GM12878 (cell line): ENCODE measurements around the gene CD2BP2. TPM values are rescaled to one million over a fixed set of nuclear protein-coding genes. Genes with fewer than 3 reads are reported as not detected.

Experiments
- CTCF ChIP-seq, 3 experiments: IDR thresholded peaks in 2 of 3; conservative IDR thresholded peaks in 1 of 3; 2 replicates each; pipeline ENCODE4 v1.5.1; 2011; ENCODE audit warnings: low read depth in 3 of 3, low read length in 3 of 3, mild to moderate bottlenecking in 3 of 3, control low read depth in 2 of 3, moderate library complexity in 2 of 3, inconsistent platforms in 1 of 3, mixed read lengths in 1 of 3; ENCODE audit not compliant: control insufficient read depth in 2 of 3, insufficient read depth in 1 of 3; ENCODE audit errors: extremely low read depth in 1 of 3
- EGR1 ChIP-seq, 2 experiments: IDR thresholded peaks; 1 replicate in 1 of 2; 2 replicates in 1 of 2; pipeline ENCODE4 v1.6.1; 2011 to 2012; ENCODE audit warnings: low read depth in 2 of 2, low read length in 2 of 2, borderline replicate concordance in 1 of 2, mild to moderate bottlenecking in 1 of 2, moderate library complexity in 1 of 2
- LARP7 ChIP-seq: fragments of 450-650 bp; IDR thresholded peaks from 2 replicates; pipeline ENCODE4 v1.6.1; 2017; ENCODE audit warnings: mild to moderate bottlenecking
- MEF2B ChIP-seq: fragments of 450-650 bp; IDR thresholded peaks from 2 replicates; pipeline ENCODE4 v1.6.1; 2018; ENCODE audit warnings: mild to moderate bottlenecking, moderate library complexity; ENCODE audit not compliant: partially characterized antibody, poor library complexity, severe bottlenecking
- PKNOX1 ChIP-seq: fragments of 450-650 bp; IDR thresholded peaks from 2 replicates; pipeline ENCODE4 v1.6.1; 2016; ENCODE audit warnings: mild to moderate bottlenecking
- RAD51 ChIP-seq: fragments of 450-650 bp; IDR thresholded peaks from 2 replicates; pipeline ENCODE4 v1.6.1; 2016; ENCODE audit warnings: moderate library complexity, mild to moderate bottlenecking, inconsistent platforms
- RUNX3 ChIP-seq: IDR thresholded peaks from 2 replicates; pipeline ENCODE4 v1.6.1; 2012; ENCODE audit warnings: low read length, inconsistent platforms
- SRF ChIP-seq, 2 experiments: IDR thresholded peaks; 2 replicates each; pipeline ENCODE4 v1.6.1; 2011; ENCODE audit warnings: low read depth in 2 of 2, low read length in 2 of 2, mild to moderate bottlenecking in 1 of 2, moderate library complexity in 1 of 2
- YBX1 ChIP-seq: fragments of 450-650 bp; IDR thresholded peaks from 2 replicates; pipeline ENCODE4 v1.6.1; 2016; ENCODE audit warnings: antibody characterized with exemption
- polyA plus RNA-seq, 11 experiments: library from polyadenylated mRNA; depleted of rRNA in 4 of 11; unstranded in 6 of 11; stranded (reverse) in 5 of 11; fragments of >200 nt; fragmentation: Nextera tagmentation in 4 of 11; fragmentation: Illumina TruSeq in 1 of 11; extraction: Ambion mirVana in 4 of 11; extraction: Trizol in 1 of 11; gene quantifications; 1 replicate in 1 of 11; 2 replicates in 10 of 11; pipeline versions ENCODE4 v1.2.1 to v1.2.3, GENCODE V29; 2011 to 2016; ENCODE audit warnings: inconsistent platforms in 2 of 11, missing spikeins in 2 of 11, low read depth in 1 of 11
- total RNA-seq, 4 experiments: library from RNA; depleted of rRNA in 3 of 4; stranded (reverse); fragments of >200 nt in 3 of 4; fragmentation: Illumina TruSeq in 1 of 4; extraction: Trizol in 1 of 4; gene quantifications; 2 replicates each; pipeline versions ENCODE4 v1.2.1 to v1.2.3, GENCODE V29; 2013 to 2021

Gene CD2BP2
- total and polyA plus RNA-seq, 10 of the 15 experiments (the other 5 are each of a cell fraction or from before 2014, with no cell fraction given), result 3.3 to 47.9 (median 31.8) TPM

- TF ChIP-seq EGR1 (IDR thresholded peaks at IDR 0.05; ENCODE audit: borderline replicate concordance in 1 of 2, low read depth in 2 of 2, low read length in 2 of 2) (no peak), YBX1 (no peak), LARP7 (peak; percentile 32; the same call in 1 of the 2 replicates), CTCF (IDR thresholded peaks at IDR 0.05 in 2 of 3, conservative IDR thresholded peaks at IDR 0.05 in 1 of 3; ENCODE audit: control insufficient read depth in 2 of 3, extremely low read depth in 1 of 3, insufficient read depth in 1 of 3, low read depth in 3 of 3, low read length in 3 of 3) (0 out of 6 replicates have a peak, but pooled peaks of 1 of the 3 experiments have one; percentile 0), RUNX3 (peak; percentile 3; the same call in 1 of the 2 replicates), SRF (IDR thresholded peaks at IDR 0.05; ENCODE audit: low read depth in 2 of 2, low read length in 2 of 2) (no peak), PKNOX1 (no peak; the same call in 1 of the 2 replicates), MEF2B (peak; percentile 34), RAD51 (no peak)
- TF ChIP-seq, all 136 proteins: peak for 8
These were observed 24.2 kb upstream of the CD2BP2 start (continued) for GRCh38 chr16:30379158-30379783.
